Esophagus muscularis mucosa (tissue), 4 donors: ENCODE results near the gene DIP2C. TPM values are rescaled to one million over a fixed set of nuclear protein-coding genes. Genes with fewer than 3 reads are reported as not detected.

Source experiments
- DNase-seq: peaks from one replicate; pipeline ENCODE4 v3.0.0-alpha.2; 2017; ENCODE audit errors: extremely low spot score
- H3K27ac ChIP-seq, 4 donors: fragments of 200-600 bp; sonication (generic); replicated peaks in 1 of 4; 1 replicate in 3 of 4; 2 replicates in 1 of 4; pipeline ENCODE4 v1.5.1; 2016 to 2019; ENCODE audit warnings: mild to moderate bottlenecking in 1 of 4
- H3K27me3 ChIP-seq, 4 donors: fragments of 200-600 bp; sonication (generic); one replicate each; pipeline versions ENCODE4 v1.5.1 to v1.6.0; 2016 to 2019
- H3K36me3 ChIP-seq, 4 donors: fragments of 200-600 bp; sonication (generic); one replicate each; pipeline ENCODE4 v1.5.1; 2016 to 2019
- H3K4me1 ChIP-seq, 4 donors: fragments of 200-600 bp; sonication (generic); one replicate each; pipeline ENCODE4 v1.5.1; 2016 to 2019
- H3K4me3 ChIP-seq, 4 donors: fragments of 200-600 bp; sonication (generic); 1 replicate in 2 of 4; 2 replicates in 2 of 4; pipeline ENCODE4 v1.5.1; 2016 to 2019; ENCODE audit warnings: mild to moderate bottlenecking in 4 of 4, moderate library complexity in 1 of 4
- H3K9me3 ChIP-seq, 4 donors: fragments of 200-600 bp; sonication (generic); 1 replicate in 3 of 4; 2 replicates in 1 of 4; pipeline ENCODE4 v1.5.1; 2016 to 2019
- CTCF ChIP-seq, 3 experiments: fragments of 200-600 bp in 2 of 3; fragments of 450-650 bp in 1 of 3; sonication (generic) in 2 of 3; IDR thresholded peaks; one replicate each; pipeline ENCODE4 v1.5.1; 2017 to 2019; ENCODE audit warnings: antibody characterized with exemption in 3 of 3, mild to moderate bottlenecking in 2 of 3, moderate library complexity in 1 of 3
- EP300 ChIP-seq: sonication (generic); formaldehyde crosslinking; IDR thresholded peaks from one replicate; pipeline ENCODE4 v1.6.1; 2017; ENCODE audit warnings: antibody characterized with exemption
- POLR2A ChIP-seq: fragments of 450-650 bp; IDR thresholded peaks from one replicate; pipeline ENCODE4 v1.6.1; 2017; ENCODE audit warnings: antibody characterized with exemption, moderate library complexity, mild to moderate bottlenecking, low read depth
- POLR2AphosphoS5 ChIP-seq, 2 donors: sonication (generic); formaldehyde crosslinking; IDR thresholded peaks; one replicate each; pipeline ENCODE4 v1.6.1; 2017; ENCODE audit warnings: antibody characterized with exemption in 2 of 2
- WGBS: methylation state at CpG from one replicate; pipeline ENCODE4 v1.1.5; 2018; 5-methylcytosine and 5-hydroxymethylcytosine counted together
- intact Hi-C: fragments of 100-400 bp; cut with DNase I; formaldehyde crosslinking; loops from one replicate; pipeline ENCODE4 v1.15.1; 2023
- total RNA-seq, 4 donors: library from RNA; depleted of rRNA; stranded (reverse); fragments of >200 nt; gene quantifications; one replicate each; pipeline versions ENCODE4 v1.1.0 to v1.2.1, GENCODE V29; 2016

The DIP2C gene
- total RNA-seq, 4 donors from 2014 or later: 38.6 to 66.4 (median 55.7) TPM

GRCh38 chr10:317926-318325, 371.5 kb downstream of the DIP2C start:
- 88% methylated on average over 12 of the region's 12 CpGs for WGBS
- DNase-seq: no peak
- peaks cover 8 to 47% (median 33%) of the 10 kb centered on the region in 4 donors for H3K36me3 ChIP-seq
- TF ChIP-seq CTCF (IDR thresholded peaks at IDR 0.05) (no peak), EP300 (no peak)
- intact Hi-C loops: no loop called here
- H3K27ac ChIP-seq: peak overlapping the region in 3 of 4 donors; percentile 30 to 61 (median 39)
- H3K27me3 ChIP-seq: no peaks in the 10 kb centered on the region
- H3K4me1 ChIP-seq: peaks cover 3 to 16% (median 13%) of the 10 kb centered on the region in 4 donors
- H3K4me3 ChIP-seq: no peak overlapping the region
- H3K9me3 ChIP-seq: no peaks in the 10 kb centered on the region

GRCh38 chr10:317271-317769, 372.1 kb downstream of the DIP2C start:
- H3K9me3 ChIP-seq: no peaks in the 10 kb centered on the region
- intact Hi-C loops: no loop called here
- peak overlapping the region in 2 of 4 donors; percentile 30 to 61 for H3K27ac ChIP-seq
- DNase-seq: no peak
- peaks cover 3 to 16% (median 13%) of the 10 kb centered on the region in 4 donors for H3K4me1 ChIP-seq
- no peak for TF ChIP-seq CTCF (IDR thresholded peaks at IDR 0.05)
- peak; percentile 42 to 64 for TF ChIP-seq POLR2AphosphoS5 (IDR thresholded peaks at IDR 0.05)
- no peak for TF ChIP-seq POLR2A
- WGBS: 55% methylated on average over 10 of the region's 11 CpGs
- H3K36me3 ChIP-seq: peaks cover 8 to 50% (median 33%) of the 10 kb centered on the region in 4 donors
- no peak overlapping the region for H3K4me3 ChIP-seq
- no peaks in the 10 kb centered on the region for H3K27me3 ChIP-seq

DNA sequence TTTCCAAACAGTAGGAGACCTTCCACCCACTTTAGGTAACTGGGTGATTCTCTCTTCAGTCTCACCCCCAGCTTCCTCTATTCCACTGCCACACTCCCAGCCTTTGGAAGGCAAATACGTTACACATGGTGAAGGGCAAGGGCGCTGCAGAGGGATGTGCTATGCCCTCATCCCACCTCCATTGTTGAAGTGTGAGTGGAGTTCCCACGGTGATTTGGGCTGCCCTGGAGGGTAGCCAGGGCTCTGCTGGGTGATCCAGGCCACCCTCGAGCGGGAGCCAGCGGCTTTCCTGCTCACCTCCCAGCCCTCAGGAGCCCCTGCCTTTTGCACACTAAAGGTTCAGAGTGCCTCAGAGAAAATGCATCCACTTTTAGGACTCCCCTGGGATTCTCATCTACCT, 373.1 kb downstream of the DIP2C start:
- H3K36me3 ChIP-seq: peaks cover 8 to 59% (median 38%) of the 10 kb centered on the region in 4 donors
- peaks cover 3 to 16% (median 13%) of the 10 kb centered on the region in 4 donors for H3K4me1 ChIP-seq
- DNase-seq: no peak
- WGBS: 85% methylated on average over 6 of the region's 6 CpGs
- no peak overlapping the region for H3K4me3 ChIP-seq
- H3K27me3 ChIP-seq: no peaks in the 10 kb centered on the region
- H3K9me3 ChIP-seq: no peaks in the 10 kb centered on the region
- intact Hi-C loops: no loop called here
- no peak overlapping the region for H3K27ac ChIP-seq
- TF ChIP-seq POLR2A: no peak
- no peak for TF ChIP-seq CTCF (IDR thresholded peaks at IDR 0.05)
- TF ChIP-seq EP300: no peak
- TF ChIP-seq POLR2AphosphoS5 (IDR thresholded peaks at IDR 0.05): no peak

DNA sequence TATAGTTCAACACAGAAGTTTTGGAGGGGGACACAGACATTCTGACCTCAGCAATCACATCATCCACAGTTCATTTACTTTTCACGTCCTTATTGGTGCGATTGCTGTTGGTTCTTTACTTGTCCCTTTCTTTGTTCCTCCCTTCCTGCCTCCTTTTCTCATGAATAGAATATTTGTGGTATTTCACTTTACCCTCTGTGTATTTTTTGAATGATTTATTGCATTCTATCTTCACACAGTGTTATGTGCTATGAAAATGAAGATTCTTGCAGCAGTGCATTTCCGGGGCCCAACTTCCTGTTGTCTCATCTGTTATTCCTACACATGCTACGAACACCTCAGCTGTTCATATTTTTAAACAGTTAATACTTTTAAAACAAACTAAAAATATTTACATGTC, 374.6 kb downstream of the DIP2C start:
- intact Hi-C loops: no loop called here
- no peaks in the 10 kb centered on the region for H3K27me3 ChIP-seq

DNA sequence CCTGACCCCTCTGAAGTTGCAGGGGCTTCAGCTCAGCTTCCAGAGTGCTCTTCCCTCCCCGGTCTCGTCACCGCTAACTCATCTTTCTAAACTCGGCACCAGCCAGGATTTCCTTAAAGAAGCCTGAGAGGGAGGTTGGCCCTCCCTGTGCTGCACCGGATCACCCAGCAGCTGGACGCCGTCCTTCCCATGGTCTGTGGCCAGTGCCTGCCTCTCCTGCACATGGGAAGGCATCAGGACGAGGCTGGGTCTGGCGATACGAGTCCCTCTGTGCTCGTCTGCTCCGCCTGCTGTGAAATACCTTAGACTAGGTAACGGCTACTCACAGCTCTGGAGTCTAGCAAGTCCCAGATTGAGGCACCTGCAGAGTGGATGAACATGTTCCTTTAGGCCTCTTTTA, 375.1 kb downstream of the DIP2C start:
- Histone ChIP-seq H3K4me3 (no peak overlapping the region), H3K4me1 (peaks cover 3 to 16% (median 13%) of the 10 kb centered on the region in 4 donors), H3K27ac (no peak overlapping the region), H3K27me3 (no peaks in the 10 kb centered on the region), H3K36me3 (peaks cover 8 to 61% (median 38%) of the 10 kb centered on the region in 4 donors), H3K9me3 (no peaks in the 10 kb centered on the region)
- TF ChIP-seq POLR2A (no peak), CTCF (IDR thresholded peaks at IDR 0.05) (no peak), POLR2AphosphoS5 (IDR thresholded peaks at IDR 0.05) (no peak), EP300 (no peak)
- WGBS: 90% methylated on average over 13 of the region's 13 CpGs
- intact Hi-C loops: no loop called here
- DNase-seq: no peak

More for the DNA sequence above, 374.6 kb downstream of the DIP2C start:
- peaks cover 8 to 57% (median 33%) of the 10 kb centered on the region in 4 donors for H3K36me3 ChIP-seq
- 82% methylated on average over 4 of the region's 4 CpGs for WGBS
- DNase-seq: no peak
- peaks cover 3 to 16% (median 13%) of the 10 kb centered on the region in 4 donors for H3K4me1 ChIP-seq
- H3K4me3 ChIP-seq: no peak overlapping the region
- no peak for TF ChIP-seq EP300
- no peak overlapping the region for H3K27ac ChIP-seq
- no peaks in the 10 kb centered on the region for H3K9me3 ChIP-seq
